Activated naive CD8-positive, alpha-beta T cell treated with anti-CD3 and anti-CD28 coated beads, Interleukin-2, amount 10 ng/mL, durations not matched to agents 7 days and 5 days (primary cell): ENCODE measurements around the gene ASB6. TPM values are rescaled to one million over a fixed set of nuclear protein-coding genes. Genes with fewer than 3 reads are reported as not detected.

ENCODE experiments used
- ATAC-seq: fragments of 150-1000 bp; cut with Tn5 transposase; one replicate; pipeline ENCODE4 v1.10.0; 2021; ENCODE audit warnings: low read depth, moderate library complexity
- POLR2A ChIA-PET: fragments of 350-600 bp; sonication (Branson Sonifier 250); formaldehyde crosslinking; loops from one replicate; lab custom pipeline; 2021; ENCODE audit warnings: antibody characterized with exemption; lab: Charles Lee
- DNase-seq: peaks from one replicate; pipeline ENCODE4 v3.0.0; 2021
- H3K27ac Mint-ChIP-seq: one replicate; pipeline ENCODE4 v1.8.0; 2022; ENCODE audit warnings: mild to moderate bottlenecking, mixed read lengths
- H3K27me3 Mint-ChIP-seq: one replicate; pipeline ENCODE4 v1.8.0; 2022; ENCODE audit warnings: mild to moderate bottlenecking, moderate library complexity, mixed read lengths
- H3K36me3 Mint-ChIP-seq: one replicate; pipeline ENCODE4 v1.8.0; 2021; ENCODE audit warnings: mild to moderate bottlenecking, mixed read lengths
- H3K4me1 Mint-ChIP-seq: one replicate; pipeline ENCODE4 v1.8.0; 2021; ENCODE audit warnings: mixed read lengths
- H3K4me3 Mint-ChIP-seq: one replicate; pipeline ENCODE4 v1.8.0; 2022; ENCODE audit warnings: mild to moderate bottlenecking, moderate library complexity, mixed read lengths
- H3K9me3 Mint-ChIP-seq: one replicate; pipeline ENCODE4 v1.8.0; 2021; ENCODE audit warnings: mixed read lengths
- total RNA-seq, 2 experiments: library from RNA; stranded (reverse); gene quantifications; one replicate each; pipeline ENCODE4 v1.2.3, GENCODE V29; 2021

The ASB6 gene
- total RNA-seq, 2 experiments from 2014 or later, result 27.8 to 29.0 TPM

DNA sequence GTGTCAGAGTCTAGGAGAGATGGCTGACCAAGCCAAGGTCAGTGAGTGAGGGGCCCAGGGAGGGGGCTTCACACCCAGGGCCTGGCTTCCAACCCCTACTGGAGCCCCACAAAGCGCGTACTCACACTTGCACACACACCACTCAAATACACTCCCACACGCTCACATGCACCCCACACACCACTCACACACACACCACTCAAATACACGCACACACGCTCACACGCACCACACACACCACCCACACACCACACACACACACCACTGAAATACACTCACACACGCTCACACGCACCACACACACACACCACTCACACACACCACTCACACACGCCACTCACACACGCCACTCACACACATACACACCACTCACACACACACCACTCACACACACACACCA is 5.7 kb upstream of the ASB6 start:
- H3K27ac Mint-ChIP-seq, result no peak overlapping the region

DNA sequence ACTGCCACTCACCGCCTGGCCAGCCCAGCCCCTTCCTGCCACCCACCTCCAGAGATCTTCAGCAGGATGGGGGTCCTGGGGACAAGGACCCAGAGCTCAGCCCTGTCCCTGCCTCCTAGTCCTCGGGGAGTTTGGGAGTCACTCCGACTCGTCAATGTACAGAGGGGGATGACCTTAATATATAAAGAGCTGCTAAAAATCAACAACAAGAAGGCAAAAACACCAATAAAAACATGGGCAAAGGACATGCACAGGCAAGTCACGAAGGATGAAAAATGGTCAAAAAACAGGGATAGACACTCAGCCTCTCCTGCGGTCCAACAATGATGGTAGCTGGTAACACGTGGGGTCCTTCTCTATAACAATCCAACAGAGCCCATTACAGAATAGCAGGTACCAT is 4.7 kb upstream of the ASB6 start:
- Mint-ChIP-seq H3K4me3 (no peak overlapping the region), H3K27ac (no peak overlapping the region), H3K36me3 (no peaks in the 10 kb centered on the region), H3K4me1 (peaks cover 5% of the 10 kb centered on the region), H3K9me3 (no peaks in the 10 kb centered on the region), H3K27me3 (no peaks in the 10 kb centered on the region)
- POLR2A ChIA-PET, result no interaction called here
- ATAC-seq (no peak), DNase-seq (no peak)

More for the DNA sequence above, 5.7 kb upstream of the ASB6 start:
- Mint-ChIP-seq H3K27me3 (no peaks in the 10 kb centered on the region), H3K4me3 (no peak overlapping the region), H3K36me3 (no peaks in the 10 kb centered on the region), H3K4me1 (peaks cover 3% of the 10 kb centered on the region), H3K9me3 (no peaks in the 10 kb centered on the region)
- ATAC-seq (no peak), DNase-seq (no peak)
- POLR2A ChIA-PET, result no interaction called here

GRCh38 chr9:129646252-129646651 is 4.3 kb upstream of the ASB6 start:
- H3K9me3 Mint-ChIP-seq, result no peaks in the 10 kb centered on the region
- no peak for ATAC-seq
- H3K4me1 Mint-ChIP-seq, result peaks cover 6% of the 10 kb centered on the region
- no peaks in the 10 kb centered on the region for H3K36me3 Mint-ChIP-seq
- no peak overlapping the region for H3K27ac Mint-ChIP-seq
- no peak for DNase-seq
- H3K27me3 Mint-ChIP-seq, result no peaks in the 10 kb centered on the region
- POLR2A ChIA-PET, result no interaction called here
- H3K4me3 Mint-ChIP-seq, result no peak overlapping the region

DNA sequence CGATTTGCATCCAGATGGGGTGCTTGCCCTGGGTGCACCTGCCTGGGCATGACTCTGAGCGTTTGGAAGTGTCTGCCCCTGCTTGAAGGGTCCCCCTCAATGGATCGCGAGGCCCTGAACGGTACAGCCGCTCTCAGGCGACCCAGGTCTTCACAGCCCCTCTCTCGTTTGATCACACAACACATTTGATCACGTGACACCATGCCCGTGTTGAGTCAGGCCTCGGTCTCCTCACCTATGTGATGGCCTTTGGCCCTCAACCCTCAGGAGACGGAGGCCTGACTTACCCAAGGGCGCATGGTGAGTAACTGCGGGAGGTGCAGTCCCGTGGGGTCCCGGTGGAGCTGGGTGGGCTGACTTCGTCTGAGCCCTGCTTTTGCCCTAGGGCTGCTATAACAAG is 3.0 kb upstream of the ASB6 start:
- Mint-ChIP-seq H3K27ac (no peak overlapping the region), H3K9me3 (no peaks in the 10 kb centered on the region), H3K4me1 (peaks cover 12% of the 10 kb centered on the region), H3K36me3 (no peaks in the 10 kb centered on the region), H3K4me3 (no peak overlapping the region), H3K27me3 (no peaks in the 10 kb centered on the region)
- POLR2A ChIA-PET, result no interaction called here
- no peak for DNase-seq
- ATAC-seq, result no peak

- Mint-ChIP-seq H3K4me3 (no peak overlapping the region), H3K36me3 (no peaks in the 10 kb centered on the region), H3K27me3 (no peaks in the 10 kb centered on the region), H3K4me1 (peaks cover 12% of the 10 kb centered on the region), H3K9me3 (no peaks in the 10 kb centered on the region), H3K27ac (no peak overlapping the region)
- DNase-seq (no peak), ATAC-seq (no peak)
- POLR2A ChIA-PET, result no interaction called here
These were observed 2.4 kb upstream of the ASB6 start for GRCh38 chr9:129644365-129644764.

- Mint-ChIP-seq H3K27me3 (no peaks in the 10 kb centered on the region), H3K9me3 (no peaks in the 10 kb centered on the region), H3K4me3 (no peak overlapping the region), H3K4me1 (peaks cover 12% of the 10 kb centered on the region), H3K27ac (no peak overlapping the region), H3K36me3 (no peaks in the 10 kb centered on the region)
- DNase-seq (no peak), ATAC-seq (no peak)
- POLR2A ChIA-PET, result no interaction called here
These were observed 1.8 kb upstream of the ASB6 start for GRCh38 chr9:129643706-129644105.

GRCh38 chr9:129640871-129641749 is 841 bp downstream of the ASB6 start:
- H3K4me1 Mint-ChIP-seq, result peaks cover 12% of the 10 kb centered on the region
- H3K27ac Mint-ChIP-seq, result peak overlapping the region; percentile 86
- no peaks in the 10 kb centered on the region for H3K9me3 Mint-ChIP-seq
- peak; percentile 50 for ATAC-seq
- POLR2A ChIA-PET, result interaction anchor here (0.7 kb wide), 1 partner anchor 11 kb away, joined by 4 read pairs; no protein-coding TSS in a partner anchor
- peak overlapping the region; percentile 87 for H3K4me3 Mint-ChIP-seq
- peaks cover 5% of the 10 kb centered on the region for H3K36me3 Mint-ChIP-seq
- no peaks in the 10 kb centered on the region for H3K27me3 Mint-ChIP-seq
- DNase-seq, result no peak

DNA sequence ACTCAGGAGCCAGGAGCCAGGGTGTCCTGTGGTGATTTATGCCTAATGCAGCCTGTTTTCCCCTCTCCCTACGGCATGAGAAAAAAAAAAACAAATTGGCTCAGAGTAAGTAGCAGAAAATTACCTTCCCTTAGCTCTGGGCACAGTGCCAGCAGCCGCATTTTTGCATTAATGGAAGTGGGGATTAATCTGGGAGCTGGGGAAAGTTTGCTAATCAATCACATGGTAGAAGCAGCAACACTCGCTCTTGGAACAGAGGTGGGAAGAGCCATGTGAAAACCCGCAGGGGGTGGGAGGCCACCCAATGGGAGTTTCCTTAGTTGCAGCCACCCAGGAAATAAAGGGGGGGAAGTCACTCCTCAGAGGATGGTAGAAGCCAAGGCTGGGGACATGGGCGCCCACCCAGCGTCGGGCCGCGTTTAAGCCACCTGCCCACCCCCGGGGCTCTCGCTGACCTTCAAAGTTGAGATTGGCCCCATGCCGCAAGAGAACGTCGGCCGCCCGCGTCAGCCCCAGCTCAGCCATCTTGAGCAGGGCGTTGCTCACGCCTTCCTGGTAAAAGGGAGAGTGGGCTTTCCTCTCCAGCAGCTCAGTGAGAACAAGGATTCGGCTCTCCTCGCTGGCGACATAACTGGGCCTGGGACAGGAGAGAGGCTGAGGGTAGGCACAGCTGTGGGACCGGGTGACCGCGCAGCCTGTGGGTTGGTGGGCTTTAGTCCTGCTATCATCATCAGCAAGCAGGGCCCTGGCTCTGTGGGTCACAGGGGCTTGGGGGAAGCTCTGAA is 1.7 kb downstream of the ASB6 start:
- peak overlapping the region; percentile 87 for H3K4me3 Mint-ChIP-seq
- no peak for DNase-seq
- peaks cover 12% of the 10 kb centered on the region for H3K4me1 Mint-ChIP-seq
- no peak for ATAC-seq
- H3K27ac Mint-ChIP-seq, result peak overlapping the region; percentile 30
- no peaks in the 10 kb centered on the region for H3K27me3 Mint-ChIP-seq
- no peaks in the 10 kb centered on the region for H3K9me3 Mint-ChIP-seq
- H3K36me3 Mint-ChIP-seq, result peaks cover 5% of the 10 kb centered on the region
- POLR2A ChIA-PET, result interaction anchor here (4.0 kb wide), 1 partner anchor 14 kb away, joined by 17 read pairs; the partner anchor contains the start of gene NTMT1

DNA sequence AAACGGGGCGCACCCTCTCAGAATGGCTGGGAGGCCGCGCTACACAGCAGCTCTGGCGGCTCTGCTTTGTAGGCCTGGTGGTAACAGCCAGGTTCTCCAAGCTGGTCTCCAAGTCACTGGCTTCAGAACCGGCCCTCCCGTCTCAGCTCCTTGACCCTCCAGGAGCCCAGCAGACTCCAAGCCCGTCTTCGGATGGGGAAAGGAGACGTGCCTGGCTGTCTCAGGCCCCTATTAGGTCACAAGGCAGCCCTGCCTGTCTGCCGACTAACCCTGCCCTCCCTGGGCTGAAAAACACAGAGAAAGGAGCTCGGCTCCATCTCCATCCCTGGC is 2.2 kb downstream of the ASB6 start:
- ATAC-seq (no peak), DNase-seq (no peak)
- H3K9me3 Mint-ChIP-seq, result no peaks in the 10 kb centered on the region
- H3K36me3 Mint-ChIP-seq, result peaks cover 5% of the 10 kb centered on the region
- POLR2A ChIA-PET, result interaction anchor here (0.6 to 4.0 kb wide), 2 partner anchors 13 to 145 kb away, joined by 4 to 17 read pairs; partner anchors contain the start of gene NTMT1
- peaks cover 12% of the 10 kb centered on the region for H3K4me1 Mint-ChIP-seq
- H3K27me3 Mint-ChIP-seq, result no peaks in the 10 kb centered on the region
- peak overlapping the region; percentile 30 for H3K27ac Mint-ChIP-seq
- H3K4me3 Mint-ChIP-seq, result peak overlapping the region; percentile 87

GRCh38 chr9:129639034-129639630 is 2.8 kb downstream of the ASB6 start:
- H3K4me3 Mint-ChIP-seq, result no peak overlapping the region
- no peak for ATAC-seq

DNA sequence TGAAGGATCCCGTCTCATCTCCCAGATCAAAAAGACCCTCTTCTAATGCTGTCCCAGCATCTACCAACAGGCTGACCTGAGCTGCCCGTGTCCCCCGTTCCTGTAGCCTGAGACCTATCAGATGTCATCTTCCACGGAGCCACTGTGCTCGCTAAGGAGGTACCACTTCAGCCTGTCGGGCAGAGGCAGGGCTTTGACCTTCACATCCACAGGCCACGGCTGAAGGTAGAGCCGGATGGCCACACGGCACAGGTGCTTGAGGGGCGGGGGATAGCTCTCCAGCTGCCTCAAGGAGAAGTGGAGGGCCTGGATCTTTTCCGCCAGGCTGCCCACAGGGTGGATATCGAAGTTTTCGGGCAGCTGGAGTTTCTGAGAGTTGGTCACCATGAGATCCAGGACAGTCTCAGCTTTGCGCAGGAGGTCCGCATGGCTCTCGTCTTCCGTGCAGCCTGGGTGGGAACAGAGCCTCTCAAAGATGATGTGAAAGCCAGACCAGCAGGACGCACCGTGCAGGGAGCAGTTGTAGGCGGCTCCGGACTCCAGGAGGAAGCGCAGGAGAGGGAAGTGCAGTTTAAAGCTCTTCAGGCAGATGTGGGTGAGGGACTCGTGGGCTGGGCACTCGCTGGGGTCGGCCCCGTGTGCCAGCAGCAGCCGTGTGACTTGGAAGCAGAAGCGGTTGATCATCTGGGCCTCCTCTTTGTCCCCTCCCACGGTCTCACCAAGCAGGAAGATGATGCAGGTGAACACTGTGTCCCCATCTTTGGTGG is 4.1 kb downstream of the ASB6 start:
- Mint-ChIP-seq H3K4me3 (no peak overlapping the region), H3K9me3 (no peaks in the 10 kb centered on the region), H3K4me1 (peaks cover 12% of the 10 kb centered on the region), H3K36me3 (peaks cover 5% of the 10 kb centered on the region), H3K27ac (peak overlapping the region; percentile 50), H3K27me3 (no peaks in the 10 kb centered on the region)
- ATAC-seq, result no peak
- POLR2A ChIA-PET, result interaction anchor here (1.6 to 4.0 kb wide), 2 partner anchors 9 to 11 kb away, joined by 3 to 17 read pairs; partner anchors contain the start of gene NTMT1
- no peak for DNase-seq

More at GRCh38 chr9:129639034-129639630, 2.8 kb downstream of the ASB6 start:
- Mint-ChIP-seq H3K27me3 (no peaks in the 10 kb centered on the region), H3K9me3 (no peaks in the 10 kb centered on the region), H3K36me3 (peaks cover 5% of the 10 kb centered on the region), H3K4me1 (peaks cover 12% of the 10 kb centered on the region), H3K27ac (no peak overlapping the region)
- no peak for DNase-seq
- POLR2A ChIA-PET, result interaction anchor here (0.6 to 4.0 kb wide), 2 partner anchors 13 to 145 kb away, joined by 4 to 17 read pairs; partner anchors contain the start of gene NTMT1

- Mint-ChIP-seq H3K27me3 (no peaks in the 10 kb centered on the region), H3K36me3 (peaks cover 5% of the 10 kb centered on the region), H3K4me1 (peaks cover 10% of the 10 kb centered on the region), H3K9me3 (no peaks in the 10 kb centered on the region), H3K4me3 (no peak overlapping the region), H3K27ac (no peak overlapping the region)
- ATAC-seq, result no peak
- no peak for DNase-seq
- POLR2A ChIA-PET, result interaction anchor here (1.6 to 4.0 kb wide), 2 partner anchors 8 to 11 kb away, joined by 3 to 17 read pairs; partner anchors contain the start of gene NTMT1
These were observed 4.8 kb downstream of the ASB6 start for GRCh38 chr9:129637102-129637501.
